WTC11 (cell line): Measurements from ENCODE around the gene TLE7. TPM values are rescaled to one million over a fixed set of nuclear protein-coding genes. Genes with fewer than 3 reads are reported as not detected.

Experiments
- ATF1 ChIP-seq: sonication (generic); formaldehyde crosslinking; IDR thresholded peaks from 2 replicates; pipeline ENCODE4 v1.8.1; 2023; ENCODE audit warnings: mild to moderate bottlenecking, moderate library complexity, missing genetic modification reagents
- CREB1 ChIP-seq: sonication (generic); formaldehyde crosslinking; IDR thresholded peaks from 2 replicates; pipeline ENCODE4 v1.8.0; 2023; ENCODE audit warnings: mild to moderate bottlenecking, missing genetic modification reagents
- FOXJ3 ChIP-seq: sonication (generic); formaldehyde crosslinking; IDR thresholded peaks from 2 replicates; pipeline ENCODE4 v1.9.0; 2021; ENCODE audit warnings: missing genetic modification reagents, mild to moderate bottlenecking, borderline replicate concordance
- GTF2I ChIP-seq: fragments of 250-450 bp; sonication (Bioruptor Pico); conservative IDR thresholded peaks from 2 replicates; pipeline ENCODE4 v1.4.0; 2021; ENCODE audit warnings: mild to moderate bottlenecking
- MYBL2 ChIP-seq: sonication (generic); formaldehyde crosslinking; IDR thresholded peaks from 2 replicates; pipeline ENCODE4 v1.8.1; 2023; ENCODE audit warnings: mild to moderate bottlenecking, moderate library complexity, missing genetic modification reagents
- NFE2L1 ChIP-seq: sonication (generic); formaldehyde crosslinking; IDR thresholded peaks from 2 replicates; pipeline ENCODE4 v1.8.1; 2023; ENCODE audit warnings: missing genetic modification reagents
- NR3C1 ChIP-seq: sonication (generic); formaldehyde crosslinking; conservative IDR thresholded peaks from 2 replicates; pipeline ENCODE4 v1.8.1; 2023; ENCODE audit warnings: low read depth, mild to moderate bottlenecking, missing genetic modification reagents
- TEAD4 ChIP-seq: sonication (generic); formaldehyde crosslinking; IDR thresholded peaks from 2 replicates; pipeline ENCODE4 v1.8.0; 2022; ENCODE audit warnings: mild to moderate bottlenecking, missing genetic modification reagents
- ZBTB21 ChIP-seq: sonication (generic); formaldehyde crosslinking; IDR thresholded peaks from 2 replicates; pipeline ENCODE4 v1.8.1; 2023; ENCODE audit warnings: mild to moderate bottlenecking, missing genetic modification reagents, borderline replicate concordance
- ZNF232 ChIP-seq: sonication (generic); formaldehyde crosslinking; IDR thresholded peaks from 2 replicates; pipeline ENCODE4 v1.8.0; 2022; ENCODE audit warnings: mild to moderate bottlenecking, missing genetic modification reagents
- ZNF263 ChIP-seq: sonication (generic); formaldehyde crosslinking; IDR thresholded peaks from 2 replicates; pipeline ENCODE4 v1.8.1; 2022; ENCODE audit warnings: low read depth, mild to moderate bottlenecking, moderate library complexity, missing genetic modification reagents
- ZNF317 ChIP-seq: sonication (generic); formaldehyde crosslinking; IDR thresholded peaks from 2 replicates; pipeline ENCODE4 v1.8.1; 2023; ENCODE audit warnings: low read depth, mild to moderate bottlenecking, moderate library complexity, missing genetic modification reagents, borderline replicate concordance
- ZNF416 ChIP-seq: fragments of 250-450 bp; sonication (Bioruptor Pico); IDR thresholded peaks from 2 replicates; pipeline ENCODE4 v1.9.0; 2021; ENCODE audit warnings: mild to moderate bottlenecking, inconsistent platforms
- total RNA-seq: library from RNA; stranded (reverse); gene quantifications from 3 replicates; pipeline ENCODE4 v1.2.3, GENCODE V29; 2021
- TF ChIP-seq, protein P1 (sequence below): sonication (generic); formaldehyde crosslinking; IDR thresholded peaks from 2 replicates; pipeline ENCODE4 v1.8.1; 2022; ENCODE audit warnings: low read depth, missing genetic modification reagents, borderline replicate concordance
- TF ChIP-seq, protein P2 (sequence below): fragments of 250-450 bp; sonication (Bioruptor Pico); conservative IDR thresholded peaks from 2 replicates; pipeline ENCODE4 v1.9.0; 2021; ENCODE audit warnings: mild to moderate bottlenecking
- TF ChIP-seq, protein P3 (sequence below): fragments of 250-450 bp; sonication (Bioruptor Pico); IDR thresholded peaks from 2 replicates; pipeline ENCODE4 v2.1.2; 2022; ENCODE audit warnings: mild to moderate bottlenecking, moderate library complexity
- TF ChIP-seq, protein P4 (sequence below): sonication (generic); formaldehyde crosslinking; IDR thresholded peaks from 2 replicates; pipeline ENCODE4 v1.8.1; 2023; ENCODE audit warnings: mild to moderate bottlenecking, missing genetic modification reagents
- TF ChIP-seq, protein P5 (sequence below): sonication (generic); formaldehyde crosslinking; IDR thresholded peaks from 2 replicates; pipeline ENCODE4 v1.8.1; 2023; ENCODE audit warnings: mild to moderate bottlenecking, moderate library complexity, missing genetic modification reagents
- TF ChIP-seq, protein P6 (sequence below): sonication (generic); formaldehyde crosslinking; IDR thresholded peaks from 2 replicates; pipeline ENCODE4 v1.8.0; 2022; ENCODE audit warnings: missing genetic modification reagents
- TF ChIP-seq, protein P7 (sequence below): sonication (generic); formaldehyde crosslinking; IDR thresholded peaks from 2 replicates; pipeline ENCODE4 v1.8.1; 2022; ENCODE audit warnings: missing genetic modification reagents, borderline replicate concordance
- TF ChIP-seq, protein P8 (sequence below): sonication (generic); formaldehyde crosslinking; IDR thresholded peaks from 2 replicates; pipeline ENCODE4 v1.8.1; 2022; ENCODE audit warnings: mild to moderate bottlenecking, missing genetic modification reagents, moderate library complexity, borderline replicate concordance

The TLE7 gene
- total RNA-seq, 1 experiment from 2014 or later: 0.55 TPM

- TF ChIP-seq, protein P1, sequence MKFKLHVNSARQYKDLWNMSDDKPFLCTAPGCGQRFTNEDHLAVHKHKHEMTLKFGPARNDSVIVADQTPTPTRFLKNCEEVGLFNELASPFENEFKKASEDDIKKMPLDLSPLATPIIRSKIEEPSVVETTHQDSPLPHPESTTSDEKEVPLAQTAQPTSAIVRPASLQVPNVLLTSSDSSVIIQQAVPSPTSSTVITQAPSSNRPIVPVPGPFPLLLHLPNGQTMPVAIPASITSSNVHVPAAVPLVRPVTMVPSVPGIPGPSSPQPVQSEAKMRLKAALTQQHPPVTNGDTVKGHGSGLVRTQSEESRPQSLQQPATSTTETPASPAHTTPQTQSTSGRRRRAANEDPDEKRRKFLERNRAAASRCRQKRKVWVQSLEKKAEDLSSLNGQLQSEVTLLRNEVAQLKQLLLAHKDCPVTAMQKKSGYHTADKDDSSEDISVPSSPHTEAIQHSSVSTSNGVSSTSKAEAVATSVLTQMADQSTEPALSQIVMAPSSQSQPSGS (CRISPR knock-in tag): no peak
- no peak for TF ChIP-seq FOXJ3 (CRISPR knock-in tag)
- TF ChIP-seq CREB1 (CRISPR knock-in tag): 0 out of 2 replicates have a peak, but pooled peaks have one; percentile 20
- TF ChIP-seq ZBTB21 (CRISPR knock-in tag): no peak
- TF ChIP-seq, protein P2, sequence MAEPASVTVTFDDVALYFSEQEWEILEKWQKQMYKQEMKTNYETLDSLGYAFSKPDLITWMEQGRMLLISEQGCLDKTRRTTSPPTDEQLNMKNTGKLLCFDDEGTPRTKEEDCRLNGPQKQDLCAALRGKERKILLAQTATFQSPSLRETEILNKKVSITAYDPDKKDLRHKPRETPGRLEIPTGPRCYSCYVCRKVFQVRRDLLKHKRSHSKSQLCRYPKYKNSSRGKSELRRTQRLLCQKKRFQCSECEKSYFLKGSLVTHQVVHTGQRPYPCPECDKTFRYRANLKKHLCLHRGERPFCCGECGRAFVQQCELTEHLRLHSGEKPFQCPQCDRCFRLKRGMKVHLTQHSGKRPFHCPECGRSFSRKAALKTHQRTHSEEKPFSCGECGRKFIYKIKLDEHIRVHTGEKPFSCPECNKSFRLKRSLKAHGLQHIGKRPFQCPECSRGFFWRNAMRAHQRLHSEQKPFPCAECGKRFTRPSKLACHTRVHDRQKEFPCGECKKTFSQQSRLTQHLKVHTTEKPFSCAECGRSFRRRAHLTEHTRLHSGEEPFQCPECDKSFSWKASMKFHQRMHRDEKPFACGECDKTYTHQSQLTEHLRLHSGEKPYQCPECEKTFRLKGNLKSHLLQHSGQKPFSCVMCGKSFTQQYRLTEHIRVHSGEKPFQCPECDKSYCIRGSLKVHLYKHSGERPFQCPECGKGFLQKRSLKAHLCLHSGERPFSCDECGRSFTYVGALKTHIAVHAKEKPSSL (CRISPR knock-in tag): peak; percentile 87
- TF ChIP-seq TEAD4 (CRISPR knock-in tag): peak; percentile 35; the same call in 1 of the 2 replicates
- TF ChIP-seq ZNF317: no peak
- peak; percentile 87; the same call in 1 of the 2 replicates for TF ChIP-seq ZNF416
- TF ChIP-seq, protein P3, sequence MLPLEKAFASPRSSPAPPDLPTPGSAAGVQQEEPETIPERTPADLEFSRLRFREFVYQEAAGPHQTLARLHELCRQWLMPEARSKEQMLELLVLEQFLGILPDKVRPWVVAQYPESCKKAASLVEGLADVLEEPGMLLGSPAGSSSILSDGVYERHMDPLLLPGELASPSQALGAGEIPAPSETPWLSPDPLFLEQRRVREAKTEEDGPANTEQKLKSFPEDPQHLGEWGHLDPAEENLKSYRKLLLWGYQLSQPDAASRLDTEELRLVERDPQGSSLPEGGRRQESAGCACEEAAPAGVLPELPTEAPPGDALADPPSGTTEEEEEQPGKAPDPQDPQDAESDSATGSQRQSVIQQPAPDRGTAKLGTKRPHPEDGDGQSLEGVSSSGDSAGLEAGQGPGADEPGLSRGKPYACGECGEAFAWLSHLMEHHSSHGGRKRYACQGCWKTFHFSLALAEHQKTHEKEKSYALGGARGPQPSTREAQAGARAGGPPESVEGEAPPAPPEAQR (CRISPR knock-in tag): no peak
- TF ChIP-seq, protein P4, sequence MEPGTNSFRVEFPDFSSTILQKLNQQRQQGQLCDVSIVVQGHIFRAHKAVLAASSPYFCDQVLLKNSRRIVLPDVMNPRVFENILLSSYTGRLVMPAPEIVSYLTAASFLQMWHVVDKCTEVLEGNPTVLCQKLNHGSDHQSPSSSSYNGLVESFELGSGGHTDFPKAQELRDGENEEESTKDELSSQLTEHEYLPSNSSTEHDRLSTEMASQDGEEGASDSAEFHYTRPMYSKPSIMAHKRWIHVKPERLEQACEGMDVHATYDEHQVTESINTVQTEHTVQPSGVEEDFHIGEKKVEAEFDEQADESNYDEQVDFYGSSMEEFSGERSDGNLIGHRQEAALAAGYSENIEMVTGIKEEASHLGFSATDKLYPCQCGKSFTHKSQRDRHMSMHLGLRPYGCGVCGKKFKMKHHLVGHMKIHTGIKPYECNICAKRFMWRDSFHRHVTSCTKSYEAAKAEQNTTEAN: peak; percentile 55; the same call in 1 of the 2 replicates
- TF ChIP-seq, protein P5, sequence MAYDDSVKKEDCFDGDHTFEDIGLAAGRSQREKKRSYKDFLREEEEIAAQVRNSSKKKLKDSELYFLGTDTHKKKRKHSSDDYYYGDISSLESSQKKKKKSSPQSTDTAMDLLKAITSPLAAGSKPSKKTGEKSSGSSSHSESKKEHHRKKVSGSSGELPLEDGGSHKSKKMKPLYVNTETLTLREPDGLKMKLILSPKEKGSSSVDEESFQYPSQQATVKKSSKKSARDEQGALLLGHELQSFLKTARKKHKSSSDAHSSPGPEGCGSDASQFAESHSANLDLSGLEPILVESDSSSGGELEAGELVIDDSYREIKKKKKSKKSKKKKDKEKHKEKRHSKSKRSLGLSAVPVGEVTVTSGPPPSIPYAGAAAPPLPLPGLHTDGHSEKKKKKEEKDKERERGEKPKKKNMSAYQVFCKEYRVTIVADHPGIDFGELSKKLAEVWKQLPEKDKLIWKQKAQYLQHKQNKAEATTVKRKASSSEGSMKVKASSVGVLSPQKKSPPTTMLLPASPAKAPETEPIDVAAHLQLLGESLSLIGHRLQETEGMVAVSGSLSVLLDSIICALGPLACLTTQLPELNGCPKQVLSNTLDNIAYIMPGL (CRISPR knock-in tag): peak; percentile 100
- TF ChIP-seq, protein P6, sequence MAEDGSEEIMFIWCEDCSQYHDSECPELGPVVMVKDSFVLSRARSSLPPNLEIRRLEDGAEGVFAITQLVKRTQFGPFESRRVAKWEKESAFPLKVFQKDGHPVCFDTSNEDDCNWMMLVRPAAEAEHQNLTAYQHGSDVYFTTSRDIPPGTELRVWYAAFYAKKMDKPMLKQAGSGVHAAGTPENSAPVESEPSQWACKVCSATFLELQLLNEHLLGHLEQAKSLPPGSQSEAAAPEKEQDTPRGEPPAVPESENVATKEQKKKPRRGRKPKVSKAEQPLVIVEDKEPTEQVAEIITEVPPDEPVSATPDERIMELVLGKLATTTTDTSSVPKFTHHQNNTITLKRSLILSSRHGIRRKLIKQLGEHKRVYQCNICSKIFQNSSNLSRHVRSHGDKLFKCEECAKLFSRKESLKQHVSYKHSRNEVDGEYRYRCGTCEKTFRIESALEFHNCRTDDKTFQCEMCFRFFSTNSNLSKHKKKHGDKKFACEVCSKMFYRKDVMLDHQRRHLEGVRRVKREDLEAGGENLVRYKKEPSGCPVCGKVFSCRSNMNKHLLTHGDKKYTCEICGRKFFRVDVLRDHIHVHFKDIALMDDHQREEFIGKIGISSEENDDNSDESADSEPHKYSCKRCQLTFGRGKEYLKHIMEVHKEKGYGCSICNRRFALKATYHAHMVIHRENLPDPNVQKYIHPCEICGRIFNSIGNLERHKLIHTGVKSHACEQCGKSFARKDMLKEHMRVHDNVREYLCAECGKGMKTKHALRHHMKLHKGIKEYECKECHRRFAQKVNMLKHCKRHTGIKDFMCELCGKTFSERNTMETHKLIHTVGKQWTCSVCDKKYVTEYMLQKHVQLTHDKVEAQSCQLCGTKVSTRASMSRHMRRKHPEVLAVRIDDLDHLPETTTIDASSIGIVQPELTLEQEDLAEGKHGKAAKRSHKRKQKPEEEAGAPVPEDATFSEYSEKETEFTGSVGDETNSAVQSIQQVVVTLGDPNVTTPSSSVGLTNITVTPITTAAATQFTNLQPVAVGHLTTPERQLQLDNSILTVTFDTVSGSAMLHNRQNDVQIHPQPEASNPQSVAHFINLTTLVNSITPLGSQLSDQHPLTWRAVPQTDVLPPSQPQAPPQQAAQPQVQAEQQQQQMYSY: no peak; the same call in 1 of the 2 replicates
- TF ChIP-seq GTF2I (CRISPR knock-in tag): peak; percentile 65; the same call in 1 of the 2 replicates
- TF ChIP-seq, protein P7, sequence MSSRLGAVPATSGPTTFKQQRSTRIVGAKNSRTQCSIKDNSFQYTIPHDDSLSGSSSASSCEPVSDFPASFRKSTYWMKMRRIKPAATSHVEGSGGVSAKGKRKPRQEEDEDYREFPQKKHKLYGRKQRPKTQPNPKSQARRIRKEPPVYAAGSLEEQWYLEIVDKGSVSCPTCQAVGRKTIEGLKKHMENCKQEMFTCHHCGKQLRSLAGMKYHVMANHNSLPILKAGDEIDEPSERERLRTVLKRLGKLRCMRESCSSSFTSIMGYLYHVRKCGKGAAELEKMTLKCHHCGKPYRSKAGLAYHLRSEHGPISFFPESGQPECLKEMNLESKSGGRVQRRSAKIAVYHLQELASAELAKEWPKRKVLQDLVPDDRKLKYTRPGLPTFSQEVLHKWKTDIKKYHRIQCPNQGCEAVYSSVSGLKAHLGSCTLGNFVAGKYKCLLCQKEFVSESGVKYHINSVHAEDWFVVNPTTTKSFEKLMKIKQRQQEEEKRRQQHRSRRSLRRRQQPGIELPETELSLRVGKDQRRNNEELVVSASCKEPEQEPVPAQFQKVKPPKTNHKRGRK (CRISPR knock-in tag): no peak
- no peak for TF ChIP-seq MYBL2
- TF ChIP-seq ZNF232 (CRISPR knock-in tag): no peak
- TF ChIP-seq, protein P8, sequence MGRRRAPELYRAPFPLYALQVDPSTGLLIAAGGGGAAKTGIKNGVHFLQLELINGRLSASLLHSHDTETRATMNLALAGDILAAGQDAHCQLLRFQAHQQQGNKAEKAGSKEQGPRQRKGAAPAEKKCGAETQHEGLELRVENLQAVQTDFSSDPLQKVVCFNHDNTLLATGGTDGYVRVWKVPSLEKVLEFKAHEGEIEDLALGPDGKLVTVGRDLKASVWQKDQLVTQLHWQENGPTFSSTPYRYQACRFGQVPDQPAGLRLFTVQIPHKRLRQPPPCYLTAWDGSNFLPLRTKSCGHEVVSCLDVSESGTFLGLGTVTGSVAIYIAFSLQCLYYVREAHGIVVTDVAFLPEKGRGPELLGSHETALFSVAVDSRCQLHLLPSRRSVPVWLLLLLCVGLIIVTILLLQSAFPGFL: no peak
- no peak for TF ChIP-seq ZNF263 (CRISPR knock-in tag)
- TF ChIP-seq ATF1 (CRISPR knock-in tag): peak; percentile 94; the same call in 1 of the 2 replicates
- no peak for TF ChIP-seq NFE2L1 (CRISPR knock-in tag)
- no peak for TF ChIP-seq NR3C1
Observed at GRCh38 chr16:71426069-71426879, 15.6 kb downstream of the TLE7 start (continued).
